ENCODE data around the gene ACTN4.

ACTN4 gene

DNA sequence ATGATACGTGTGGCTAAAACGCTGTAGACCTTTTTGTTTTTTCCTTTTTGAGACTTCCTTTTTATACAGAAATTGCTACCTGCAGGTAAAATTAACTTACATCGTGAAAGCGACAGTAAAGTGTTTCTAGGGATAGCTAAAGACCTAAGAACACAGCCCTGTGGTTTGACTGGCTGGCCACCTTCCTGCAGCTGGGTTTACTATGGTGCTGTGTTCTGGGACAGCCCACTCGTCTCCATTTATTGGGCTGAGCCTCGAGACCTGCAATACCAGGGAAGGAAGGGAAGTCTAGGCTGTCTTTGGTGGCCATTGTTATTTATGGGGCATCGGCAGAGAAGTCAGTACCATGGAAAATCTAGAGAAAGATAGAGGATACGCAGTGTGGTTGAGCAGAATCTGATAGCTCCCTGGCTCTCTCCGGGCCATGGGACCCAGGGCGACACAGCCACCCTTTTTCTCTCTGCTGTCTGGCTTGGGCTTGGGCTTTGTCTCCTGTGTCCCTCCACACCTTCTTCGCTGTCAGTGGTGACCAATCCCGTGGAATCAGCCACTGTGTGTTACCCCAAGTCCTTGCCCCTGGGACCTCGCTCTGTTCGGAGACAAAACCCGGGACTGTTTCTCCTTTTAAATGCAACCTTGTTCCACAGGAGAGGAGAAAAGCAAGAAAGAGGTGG lies 30.9 kb downstream of the ACTN4 start:
- no peak for DNase-seq (ENCODE audit: low read depth in 2 of 2)

DNA sequence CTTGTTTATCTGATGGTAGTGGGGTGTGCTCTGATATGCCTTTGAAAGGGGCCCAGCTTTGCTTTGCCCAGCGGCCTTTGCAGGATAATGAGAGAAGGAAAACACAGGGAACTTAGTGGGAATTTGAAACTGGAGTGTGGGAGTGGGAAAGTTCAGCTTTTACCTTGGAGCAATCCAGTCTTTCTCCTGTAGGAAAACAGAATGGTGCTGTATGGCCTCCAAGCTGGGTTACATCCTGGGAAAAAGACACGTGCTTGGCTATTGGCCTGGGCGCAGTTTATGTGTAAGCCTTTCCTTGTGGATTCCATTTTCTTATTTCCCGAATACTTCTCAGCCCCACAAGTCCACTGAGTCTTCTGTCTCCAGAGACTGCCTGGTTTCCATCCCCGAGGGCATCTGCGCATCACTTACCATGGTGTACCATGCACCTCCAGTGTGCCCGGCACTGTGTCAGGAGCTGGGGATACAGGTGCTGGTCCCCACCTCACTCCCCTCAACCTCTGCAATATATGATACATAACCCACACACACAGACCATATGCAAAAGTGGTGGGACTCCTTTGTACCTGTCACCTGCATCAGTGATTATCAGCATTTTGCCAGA lies 31.5 kb downstream of the ACTN4 start:
- DNase-seq (ENCODE audit: low read depth in 2 of 2): no peak

DNA sequence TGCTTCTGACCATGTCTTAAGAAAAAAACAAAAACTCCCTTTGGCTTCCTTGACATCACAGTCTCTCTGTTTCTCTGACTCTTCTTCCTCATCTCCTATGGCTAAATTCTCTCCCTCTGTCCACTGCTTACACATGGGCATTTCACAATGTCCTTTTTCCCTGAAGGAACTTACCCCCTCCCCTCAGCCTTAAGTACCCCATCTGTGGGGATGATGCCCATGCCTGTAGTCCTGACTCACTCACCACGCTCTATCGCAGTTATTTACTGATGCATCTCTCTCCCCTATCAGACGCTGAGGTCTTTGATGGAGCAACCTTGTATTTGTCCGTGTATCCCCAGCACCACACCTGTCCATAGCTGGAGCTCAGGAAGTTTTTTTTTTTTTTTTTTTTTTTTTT lies 32.4 kb downstream of the ACTN4 start:
- DNase-seq (ENCODE audit: low read depth in 2 of 2): no peak

DNA sequence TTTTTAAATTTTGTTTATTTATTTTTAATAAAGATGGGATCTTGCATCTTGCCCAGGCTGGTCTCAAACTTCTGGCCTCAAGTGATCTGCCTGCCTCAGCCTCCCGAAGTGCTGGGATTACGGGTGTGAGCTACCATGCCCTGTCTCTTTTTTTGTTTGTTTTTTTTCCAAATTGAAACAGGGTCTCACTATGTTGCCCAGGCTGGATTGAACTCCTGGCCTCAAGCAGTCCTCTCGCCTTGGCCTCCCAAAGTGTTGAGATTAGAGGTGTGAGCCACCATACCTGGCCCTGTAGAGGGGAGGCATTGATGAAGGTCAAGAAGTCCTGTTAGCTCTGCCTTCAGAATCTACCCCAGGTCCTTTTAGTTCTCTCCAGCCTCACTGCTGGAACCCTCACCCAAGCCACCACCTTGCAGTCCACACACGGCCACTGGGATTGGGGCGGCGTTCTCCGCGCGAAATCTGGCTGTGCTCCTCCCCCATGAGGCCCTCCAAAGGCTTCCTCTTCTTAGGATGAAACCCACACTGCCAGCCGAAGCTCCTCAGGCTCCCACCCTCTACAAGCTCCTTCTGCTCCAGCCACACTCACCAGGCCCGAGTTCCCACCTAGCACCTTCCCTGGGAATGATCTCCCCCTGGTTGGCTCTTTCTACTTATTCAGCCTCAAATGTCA lies 34.9 kb downstream of the ACTN4 start:
- DNase-seq (ENCODE audit: low read depth in 2 of 2): no peak

DNA sequence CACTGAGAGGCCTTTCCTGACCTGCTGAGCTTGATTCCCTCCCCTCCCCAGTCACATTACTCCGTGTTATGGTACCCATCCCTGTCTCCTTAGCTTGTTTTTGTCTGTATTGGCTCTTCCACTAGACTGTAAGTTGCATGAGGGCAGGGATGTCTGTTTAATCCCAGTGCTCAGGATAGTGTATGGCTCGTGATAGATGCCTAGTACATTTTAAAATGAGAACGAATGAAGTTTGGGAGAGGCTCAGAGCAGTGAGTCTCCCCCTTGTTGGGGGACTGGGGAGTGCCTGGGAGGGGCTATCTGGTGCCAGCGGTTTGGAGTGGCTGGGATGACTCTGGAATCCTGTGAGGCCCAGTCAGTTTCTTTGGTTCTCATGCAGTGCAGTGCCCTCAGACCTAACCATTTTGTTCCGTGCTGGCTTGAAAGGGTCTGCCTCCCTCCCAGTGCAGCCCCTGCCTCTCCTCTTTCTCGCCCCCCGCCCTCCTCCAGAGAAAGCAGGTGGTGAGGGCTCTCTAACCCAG lies 35.5 kb downstream of the ACTN4 start:
- DNase-seq (ENCODE audit: low read depth in 2 of 2): no peak

DNA sequence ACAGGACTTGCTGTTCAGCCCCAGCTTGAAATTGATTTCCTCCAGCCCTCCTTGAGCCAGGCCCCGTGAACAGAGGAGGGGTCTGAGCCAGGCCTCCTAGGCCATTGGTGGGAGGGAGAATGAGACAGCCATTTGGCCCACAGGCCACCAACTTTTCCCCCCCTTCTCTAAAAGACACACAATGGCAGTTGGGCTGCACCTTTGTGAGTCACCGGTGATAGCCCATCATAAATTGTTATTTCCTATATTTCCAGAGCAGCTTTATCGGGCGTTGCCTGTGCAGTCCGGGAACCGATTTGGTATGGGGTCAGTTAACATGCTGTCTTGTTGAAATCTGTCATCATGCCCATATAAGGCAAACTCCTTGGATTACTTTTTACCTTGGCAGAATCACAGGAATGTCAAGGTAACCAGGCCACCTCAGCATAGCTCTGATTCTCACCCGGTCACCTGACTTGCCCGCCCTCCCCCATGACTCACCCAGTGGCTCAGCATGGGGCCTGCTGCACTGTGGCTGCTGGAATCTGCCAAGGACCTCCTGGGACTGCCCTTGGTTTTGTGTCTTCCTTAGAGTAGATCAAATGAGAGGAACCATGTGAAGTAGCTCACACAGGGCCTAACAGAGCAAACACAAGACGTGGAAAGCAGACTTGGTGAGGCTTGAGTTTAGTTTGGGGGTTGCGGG lies 36.1 kb downstream of the ACTN4 start:
- DNase-seq (ENCODE audit: low read depth in 2 of 2): peak; percentile 47 to 48

DNA sequence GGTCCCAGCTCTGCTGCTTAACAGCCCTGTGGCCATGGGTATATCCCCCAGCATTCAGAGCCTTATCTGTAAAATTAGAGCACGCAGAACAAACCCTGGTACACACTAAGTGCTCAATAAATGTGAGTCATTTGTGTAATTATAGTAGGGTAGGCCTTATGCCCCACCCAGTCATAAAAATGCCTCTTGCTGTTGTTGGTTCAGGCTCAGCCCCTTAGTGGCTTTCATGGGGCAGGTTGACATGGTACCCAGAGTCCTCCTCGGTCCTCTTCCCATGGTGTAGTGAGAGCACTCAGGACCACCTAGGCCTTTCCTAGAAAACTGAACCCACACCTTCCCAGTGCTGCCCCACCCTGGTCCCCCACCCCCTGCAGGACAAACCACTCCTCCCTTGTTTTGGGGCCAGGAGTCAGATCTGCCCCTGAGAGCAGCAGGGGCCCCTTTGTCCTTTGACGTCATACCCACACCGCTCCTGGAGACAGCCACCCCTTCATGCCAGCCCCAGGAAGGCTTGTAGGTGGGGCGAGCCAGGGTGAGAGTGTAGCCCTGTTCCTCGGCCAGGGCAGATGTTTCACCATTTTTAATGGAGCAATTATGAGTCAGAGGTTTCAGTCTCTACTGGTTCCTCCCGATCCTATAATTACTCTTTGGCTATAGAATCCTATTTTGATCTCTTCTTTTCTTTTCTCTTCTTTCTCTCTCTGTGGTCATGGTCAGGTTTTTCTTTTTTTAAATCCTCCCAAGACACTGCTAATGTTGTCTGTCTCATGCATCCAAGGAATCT lies 36.8 kb downstream of the ACTN4 start:
- no peak for DNase-seq (ENCODE audit: low read depth in 2 of 2)

DNA sequence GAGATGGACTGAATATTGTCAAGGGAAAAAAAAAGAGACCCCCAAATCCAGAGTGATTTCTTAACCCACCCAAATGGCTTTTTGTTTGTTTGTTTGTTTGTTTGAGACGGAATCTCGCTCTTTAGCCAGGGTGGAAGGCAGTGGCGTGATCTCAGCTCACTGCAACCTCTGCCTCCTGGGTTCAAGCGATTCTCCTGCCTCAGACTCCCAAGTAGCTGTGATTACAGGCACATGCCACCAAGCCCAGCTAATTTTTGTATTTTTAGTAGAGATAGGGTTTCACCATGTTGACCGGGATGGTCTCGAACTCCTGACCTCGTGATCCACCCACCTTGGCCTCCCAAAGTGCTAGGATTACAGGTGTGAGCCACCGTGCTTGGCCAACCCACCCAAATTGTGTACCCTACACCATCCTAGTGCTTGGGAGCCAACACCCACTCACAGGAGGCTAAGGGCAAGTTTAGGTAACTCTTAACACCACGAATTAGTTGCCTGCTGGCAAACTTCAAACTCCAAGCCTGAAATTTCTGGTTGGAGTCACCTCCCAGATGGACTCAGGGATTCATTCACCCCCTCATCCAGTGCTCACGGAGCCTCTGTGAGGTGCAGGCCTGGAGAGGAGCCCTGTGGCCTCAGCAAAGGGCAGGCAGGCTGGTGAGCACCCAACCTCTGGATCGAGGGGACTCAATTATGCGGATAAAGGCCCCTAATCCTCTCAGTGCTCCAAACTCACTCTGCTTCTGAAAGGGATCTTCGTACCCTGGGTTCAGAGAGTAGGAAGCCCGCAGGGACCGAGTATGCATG lies 37.6 kb downstream of the ACTN4 start:
- DNase-seq (ENCODE audit: low read depth in 2 of 2): no peak

DNA sequence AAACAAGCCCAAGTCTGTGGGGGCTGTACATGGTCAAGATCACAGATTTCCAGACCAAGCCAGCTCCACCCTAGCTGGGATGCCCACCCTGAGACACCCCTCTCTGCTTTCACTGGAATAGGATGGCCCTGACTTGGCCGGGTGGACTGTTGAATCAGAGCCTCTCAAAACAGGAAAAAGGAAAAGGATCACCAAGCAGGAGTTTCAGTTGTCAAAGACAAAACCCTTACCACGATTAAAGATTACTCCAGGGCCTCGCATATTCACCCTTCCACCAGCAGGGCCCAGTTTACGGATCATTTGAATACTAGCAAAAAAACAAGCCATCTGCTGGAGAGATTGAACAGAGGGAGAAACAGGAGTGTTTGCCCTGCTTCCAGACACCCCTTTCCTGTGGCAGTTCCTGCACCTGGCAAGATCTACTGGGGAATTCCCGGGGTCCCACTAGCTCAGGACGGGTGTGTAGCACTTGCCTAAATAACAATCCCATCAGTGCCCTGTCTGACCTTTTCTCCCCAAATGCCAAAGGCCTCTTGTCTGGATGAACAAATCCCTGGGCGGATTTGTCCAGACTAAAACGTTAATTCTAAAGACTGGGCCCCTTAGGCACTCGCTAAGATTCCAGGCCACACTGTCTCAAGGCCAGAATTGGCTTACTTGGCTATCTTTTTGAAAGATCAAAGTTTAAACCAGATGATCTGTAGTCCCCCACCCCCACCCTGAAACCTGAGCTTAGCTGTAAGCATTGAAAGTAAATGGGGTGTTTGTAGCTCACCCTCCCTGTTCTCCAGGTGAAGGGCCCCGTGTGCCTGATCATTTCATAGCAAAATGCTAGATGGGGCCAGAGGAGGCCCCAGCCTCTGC lies 38.4 kb downstream of the ACTN4 start:
- no peak for DNase-seq (ENCODE audit: low read depth in 2 of 2)

DNA sequence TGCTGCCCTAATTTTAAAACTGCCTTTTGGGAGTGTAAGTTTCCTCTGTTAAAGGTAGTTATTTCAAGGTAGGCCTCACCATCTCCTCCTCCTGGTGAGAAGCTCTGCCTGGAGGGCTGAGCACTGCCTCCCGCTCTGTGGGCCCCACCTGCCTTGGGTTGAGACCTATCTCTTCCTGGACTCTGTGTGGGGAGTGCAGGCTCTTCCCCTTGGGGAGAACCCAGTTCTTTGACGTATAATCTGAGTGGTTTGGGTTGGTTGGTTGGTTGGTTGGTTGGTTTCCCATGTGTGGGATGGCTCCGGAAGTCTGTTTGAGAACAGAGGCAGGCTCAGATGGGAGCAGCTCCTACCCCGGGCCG lies 39.1 kb downstream of the ACTN4 start:
- DNase-seq (ENCODE audit: low read depth in 2 of 2): no peak

DNA sequence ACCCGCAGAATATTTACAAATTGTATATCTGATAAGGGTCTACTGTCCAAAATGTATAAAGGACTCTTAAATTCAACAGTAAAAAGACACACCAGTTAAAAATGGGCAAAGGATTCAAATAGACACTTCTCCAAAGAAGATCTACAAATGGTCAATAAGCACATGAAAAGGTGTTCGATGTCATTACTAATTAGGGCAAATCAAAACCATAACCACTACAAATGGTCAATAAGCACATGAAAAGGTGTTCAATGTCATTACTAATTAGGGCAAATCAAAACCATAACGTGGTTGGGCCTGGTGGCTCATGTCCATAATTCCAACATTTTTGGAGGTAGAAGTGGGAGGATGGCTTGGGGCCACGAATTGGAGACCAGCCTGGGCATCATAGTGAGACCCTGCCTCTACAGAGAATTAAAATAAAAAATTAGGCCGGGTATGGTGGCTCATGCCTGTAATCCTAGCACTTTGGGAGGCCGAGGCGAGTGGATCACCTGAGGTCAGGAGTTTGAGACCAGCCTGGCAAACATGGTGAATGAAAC lies 40.5 kb downstream of the ACTN4 start:
- no peak for DNase-seq (ENCODE audit: low read depth in 2 of 2)

DNA sequence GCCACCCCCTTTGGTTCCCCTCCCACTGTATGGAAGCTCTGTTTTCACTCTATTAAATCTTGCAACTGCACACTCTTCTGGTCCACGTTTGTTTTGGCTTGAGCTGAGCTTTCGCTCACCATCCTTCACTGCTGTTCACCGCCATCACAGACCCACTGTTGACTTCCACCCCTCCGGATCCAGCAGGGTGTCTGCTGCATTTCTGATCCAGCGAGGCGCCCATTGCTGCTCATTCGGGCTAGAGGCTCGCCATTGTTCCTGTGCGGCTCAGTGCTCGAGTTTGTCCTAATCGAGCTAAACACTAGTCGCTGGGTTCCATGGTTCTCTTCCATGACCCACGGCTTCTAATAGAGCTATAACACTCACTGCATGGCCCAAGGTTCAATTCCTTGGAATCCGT lies 42.7 kb downstream of the ACTN4 start:
- DNase-seq (ENCODE audit: low read depth in 2 of 2): no peak

DNA sequence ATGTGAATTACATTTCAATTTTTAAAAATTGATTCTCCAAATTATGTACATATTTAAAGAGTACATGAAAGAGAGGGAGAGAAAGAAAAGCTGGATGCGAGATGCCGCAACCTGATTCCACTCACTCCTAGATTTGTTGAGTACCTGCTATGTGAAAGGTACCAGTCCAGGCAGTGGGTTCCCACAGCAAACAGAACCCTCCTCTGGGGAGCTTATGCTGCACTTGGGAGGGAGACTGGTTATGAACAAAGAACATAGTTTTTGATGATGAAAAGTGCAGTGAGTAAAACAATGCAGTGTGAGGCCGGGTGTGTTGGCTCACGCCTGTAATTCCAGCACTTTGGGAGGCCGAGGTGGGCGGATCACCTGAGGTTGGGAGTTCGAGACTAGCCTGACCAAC lies 43.4 kb downstream of the ACTN4 start:
- no peak for DNase-seq (ENCODE audit: low read depth in 2 of 2)

DNA sequence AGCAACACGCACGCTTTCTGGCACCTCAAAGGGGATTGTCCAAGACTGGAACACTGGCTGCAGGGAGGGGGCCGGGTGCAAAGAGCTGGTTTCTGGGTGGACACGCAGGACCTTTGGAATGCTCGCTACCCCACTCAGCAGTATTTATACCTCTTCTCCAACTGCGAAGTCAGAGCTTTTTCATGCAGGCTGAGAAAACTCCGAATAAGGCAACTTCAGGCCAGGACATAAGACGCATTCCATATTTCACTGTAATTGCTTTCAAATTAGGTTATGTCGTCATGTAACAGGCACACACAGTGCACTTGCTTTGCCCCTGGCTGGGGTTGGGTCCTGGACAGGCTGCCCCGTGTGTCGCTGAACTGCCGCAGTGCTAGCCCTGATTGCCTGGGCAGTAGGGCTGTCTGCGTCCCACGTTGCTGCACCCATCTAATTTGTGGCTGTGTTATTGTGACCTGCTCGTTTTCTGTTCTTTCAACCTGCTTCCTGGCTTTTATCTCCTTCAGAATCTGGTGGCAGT lies 44.5 kb downstream of the ACTN4 start:
- no peak for DNase-seq (ENCODE audit: low read depth in 2 of 2)

DNA sequence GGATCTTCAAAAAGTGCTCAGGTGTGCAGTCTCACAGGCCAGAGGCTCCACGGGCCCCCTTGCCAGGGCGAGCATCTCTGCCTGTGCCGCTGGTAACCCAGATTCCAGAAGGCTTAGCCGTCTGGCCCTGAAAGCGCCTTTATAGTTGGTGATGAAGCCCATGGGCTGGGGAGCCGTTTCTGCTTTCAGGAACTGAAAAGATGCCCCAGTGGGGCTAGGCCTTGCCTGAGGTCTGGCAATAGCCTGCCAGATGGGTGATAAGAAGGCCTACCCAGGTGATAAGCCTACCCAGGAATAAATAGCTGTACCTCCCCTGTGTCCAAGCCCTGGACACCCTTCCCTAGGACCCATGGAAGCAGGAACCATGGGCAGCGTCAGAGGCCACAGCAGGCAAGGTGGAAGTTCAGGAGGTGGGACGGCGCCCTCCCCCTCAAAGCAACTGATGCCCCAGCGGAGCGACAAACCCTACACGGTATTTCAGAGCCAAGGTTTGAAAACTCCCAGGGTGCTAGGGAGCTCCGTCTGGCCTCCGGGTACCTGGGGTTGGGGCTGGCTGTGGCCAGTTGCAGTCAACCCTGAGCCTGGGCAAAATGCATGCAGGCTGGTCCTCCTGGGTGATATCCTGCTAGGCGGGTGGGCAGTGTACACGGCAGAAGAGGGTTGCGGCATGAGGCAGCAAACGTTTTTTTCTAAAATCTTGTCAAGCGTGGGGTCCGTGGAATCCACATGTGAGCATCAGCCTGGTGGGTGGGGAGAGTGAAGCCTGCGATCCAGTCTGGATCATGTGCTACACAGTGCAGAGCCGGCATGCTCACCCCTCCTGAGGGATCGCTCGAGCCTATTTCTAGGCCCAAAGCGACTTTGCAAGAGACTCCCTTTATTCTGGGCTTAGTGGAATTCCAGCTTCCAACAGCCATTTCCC lies 45.3 kb downstream of the ACTN4 start:
- DNase-seq (ENCODE audit: low read depth in 2 of 2): no peak

DNA sequence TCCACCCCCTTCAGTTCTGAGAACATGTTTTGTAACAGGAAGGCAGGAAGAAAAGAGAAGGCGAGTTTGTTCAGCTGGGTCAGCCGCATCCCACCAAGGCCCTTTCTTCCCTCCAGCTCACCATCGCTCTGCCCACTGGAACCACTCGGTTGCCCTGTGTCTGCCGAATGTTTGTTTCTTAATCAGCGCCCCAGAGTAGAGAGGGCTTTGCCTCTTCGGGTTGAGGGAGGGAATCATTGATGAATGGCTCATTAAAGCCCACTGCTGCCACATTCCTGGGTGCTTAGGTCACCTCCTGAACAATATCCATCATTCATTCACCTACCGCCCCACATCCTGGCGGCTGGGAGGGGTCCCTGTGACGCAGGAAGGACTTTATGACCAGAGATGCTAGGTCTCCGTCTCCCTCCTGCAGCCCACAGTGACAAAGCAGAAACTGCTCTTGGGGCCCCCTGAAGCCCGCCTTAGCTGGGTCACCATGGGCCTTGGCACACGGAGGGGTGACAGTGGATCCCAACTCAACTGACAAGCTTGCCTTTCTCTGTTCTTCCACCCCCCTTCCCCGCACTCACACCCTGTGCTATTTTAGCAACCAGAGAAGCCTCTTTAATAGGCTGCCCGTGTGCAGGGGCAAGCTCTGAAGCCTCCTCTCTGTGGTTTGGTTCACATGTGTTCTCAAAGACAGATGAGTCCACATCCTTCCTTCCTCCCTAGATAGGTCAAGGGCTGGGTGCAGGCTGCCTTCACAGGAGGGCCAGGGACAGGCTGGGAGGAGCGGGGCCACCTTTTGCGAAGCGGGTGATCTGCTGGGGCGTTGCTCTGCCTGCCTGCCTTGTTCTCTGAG lies 46.2 kb downstream of the ACTN4 start:
- DNase-seq (ENCODE audit: low read depth in 2 of 2): no peak

DNA sequence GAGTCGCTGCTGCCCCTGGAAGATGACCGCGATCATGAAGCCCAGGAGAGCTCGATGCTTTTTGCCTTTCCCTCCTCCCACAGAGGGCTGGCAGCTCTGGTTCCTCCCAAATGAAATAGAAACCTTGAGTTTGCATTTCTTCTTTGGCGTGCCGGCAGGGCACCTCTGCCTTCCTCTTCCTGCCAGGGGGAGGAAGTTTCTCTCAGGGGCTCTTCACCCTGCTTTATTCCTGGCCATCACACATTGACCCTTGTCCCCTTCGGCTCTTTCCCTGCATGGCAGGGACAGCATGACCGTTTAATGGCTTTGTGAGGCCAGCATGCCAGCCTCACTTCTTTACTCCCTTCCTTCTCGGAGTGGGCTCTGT lies 47.9 kb downstream of the ACTN4 start:
- no peak for DNase-seq (ENCODE audit: low read depth in 2 of 2)
